Measurements from ENCODE around the gene NOX5.

- TF ChIP-seq CTBP1 (IDR thresholded peaks at IDR 0.05; ENCODE audit: borderline replicate concordance) (no peak), BHLHE40 (IDR thresholded peaks at IDR 0.05; ENCODE audit: borderline replicate concordance) (no peak), TARDBP (IDR thresholded peaks at IDR 0.05) (no peak), SP1 (IDR thresholded peaks at IDR 0.05) (no peak), HDGF (IDR thresholded peaks at IDR 0.05; ENCODE audit: borderline replicate concordance) (no peak), FOXM1 (IDR thresholded peaks at IDR 0.05; ENCODE audit: borderline replicate concordance) (no peak), NFRKB (IDR thresholded peaks at IDR 0.05) (no peak), L3MBTL2 (conservative IDR thresholded peaks at IDR 0.05) (no peak), FOXK2 (IDR thresholded peaks at IDR 0.05) (no peak)
These were observed 35.5 kb downstream of the NOX5 start for GRCh38 chr15:69049976-69050375.

Measured in HEK293T (cell line).